H54 (cell line): Measurements from ENCODE around the gene LHX4.

Experiments used
- DNase-seq: peaks from one replicate; pipeline ENCODE4 v3.0.0; 2011; ENCODE audit warnings: low spot score, mixed read lengths; ENCODE audit not compliant: insufficient read length
- FAIRE-seq: peaks from 3 replicates; lab custom pipeline; 2011; peaks lifted over from hg19 to GRCh38; lab: Jason Lieb, UNC
- POLR2A ChIP-seq: IDR thresholded peaks from 2 replicates; pipeline ENCODE4 v1.6.1; 2011; ENCODE audit warnings: low read depth, mild to moderate bottlenecking, low read length

The LHX4 gene

DNA sequence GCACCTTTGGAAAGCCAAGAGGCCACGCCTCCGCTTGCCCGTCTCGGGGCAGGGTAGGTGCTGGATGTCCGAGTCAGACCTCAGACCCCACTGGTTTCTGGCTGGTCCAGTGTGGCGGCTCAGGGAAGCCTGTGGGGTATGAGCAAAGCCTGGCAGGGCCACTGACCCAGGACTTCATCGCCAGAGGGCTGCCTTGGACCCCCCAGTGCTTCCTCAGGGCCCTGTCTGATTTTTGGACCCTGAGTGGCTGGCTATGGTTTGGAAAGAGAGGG is 20.4 kb downstream of the LHX4 start:
- no peak for DNase-seq
- no peak for FAIRE-seq
- TF ChIP-seq POLR2A: no peak

- TF ChIP-seq POLR2A: no peak
- DNase-seq: no peak
- FAIRE-seq: no peak
Observed at GRCh38 chr1:180250883-180251509, 20.9 kb downstream of the LHX4 start.

GRCh38 chr1:180251526-180252305 is 21.7 kb downstream of the LHX4 start:
- DNase-seq (no peak), FAIRE-seq (no peak)
- no peak for TF ChIP-seq POLR2A

DNA sequence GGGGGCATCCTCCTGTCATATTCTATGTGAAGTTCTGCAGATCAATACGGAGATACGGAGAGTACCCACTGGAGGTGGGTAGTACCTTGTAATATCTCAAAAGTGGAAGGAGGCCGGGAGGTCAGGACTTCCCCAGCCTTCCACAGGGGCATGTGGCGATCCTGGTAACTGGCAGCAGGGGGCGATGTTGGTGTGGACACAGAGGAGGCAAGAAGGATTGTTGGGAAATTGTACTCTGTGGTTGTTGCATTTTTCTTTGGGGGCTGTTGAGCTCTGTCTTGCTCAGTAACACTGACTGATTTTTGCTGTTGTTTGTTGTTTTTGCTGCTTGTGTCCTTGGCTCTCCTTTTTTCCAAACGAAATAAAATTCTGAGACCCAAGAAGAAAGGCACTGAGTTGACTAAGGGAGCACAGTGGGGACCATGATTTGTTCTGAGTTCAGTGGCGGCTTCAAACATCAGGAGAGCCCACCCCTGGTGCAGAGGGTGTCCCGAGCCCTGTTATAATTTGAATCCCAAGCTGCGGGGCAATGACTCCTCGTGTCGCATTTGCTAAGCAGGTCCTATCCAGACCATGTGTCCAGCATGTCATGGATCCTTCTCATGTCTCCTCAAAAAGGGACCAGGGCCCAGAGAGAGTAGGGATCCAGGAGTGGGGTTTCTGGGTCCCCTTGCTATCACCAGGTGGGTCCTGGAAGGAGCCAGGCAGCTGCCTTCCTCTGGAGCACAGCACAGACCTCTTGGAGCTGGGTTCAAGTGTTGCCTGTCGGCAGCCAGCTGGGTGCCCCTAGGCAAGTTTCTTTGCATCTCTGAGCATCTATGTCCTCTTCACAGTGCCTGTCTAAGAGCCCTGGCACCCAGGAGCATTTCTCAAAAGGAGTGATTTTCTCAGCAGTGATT is 22.8 kb downstream of the LHX4 start:
- peak; percentile 76 for DNase-seq
- no peak for TF ChIP-seq POLR2A
- FAIRE-seq: no peak

GRCh38 chr1:180253585-180254495 is 23.8 kb downstream of the LHX4 start:
- FAIRE-seq: no peak
- TF ChIP-seq POLR2A: no peak
- DNase-seq: no peak

GRCh38 chr1:180254496-180254819 is 24.4 kb downstream of the LHX4 start:
- no peak for TF ChIP-seq POLR2A
- DNase-seq (no peak), FAIRE-seq (no peak)

DNA sequence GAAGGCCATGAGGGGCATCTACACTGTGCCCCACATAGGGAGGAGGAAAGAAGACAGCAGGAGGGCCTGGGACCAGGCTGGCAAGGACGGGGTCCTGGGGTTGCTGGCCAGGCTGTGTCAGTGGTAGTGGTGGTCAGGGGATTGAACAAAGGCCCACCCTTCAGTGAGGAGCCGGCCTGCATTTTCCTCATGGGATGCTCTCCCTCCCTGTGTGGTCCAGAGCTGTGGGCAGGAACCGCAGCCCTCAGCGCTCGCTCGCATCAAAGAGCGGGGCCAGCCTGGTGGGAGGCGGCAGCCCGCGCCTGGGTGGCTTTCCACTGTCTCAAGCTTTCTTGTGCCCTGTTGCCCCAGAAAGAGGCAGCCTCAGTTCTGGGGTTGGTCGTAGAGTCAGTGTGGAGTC is 24.8 kb downstream of the LHX4 start:
- FAIRE-seq (no peak), DNase-seq (no peak)
- TF ChIP-seq POLR2A: no peak

- TF ChIP-seq POLR2A: no peak
- FAIRE-seq: no peak
- DNase-seq: no peak
Observed at GRCh38 chr1:180255536-180256340, 25.7 kb downstream of the LHX4 start.

DNA sequence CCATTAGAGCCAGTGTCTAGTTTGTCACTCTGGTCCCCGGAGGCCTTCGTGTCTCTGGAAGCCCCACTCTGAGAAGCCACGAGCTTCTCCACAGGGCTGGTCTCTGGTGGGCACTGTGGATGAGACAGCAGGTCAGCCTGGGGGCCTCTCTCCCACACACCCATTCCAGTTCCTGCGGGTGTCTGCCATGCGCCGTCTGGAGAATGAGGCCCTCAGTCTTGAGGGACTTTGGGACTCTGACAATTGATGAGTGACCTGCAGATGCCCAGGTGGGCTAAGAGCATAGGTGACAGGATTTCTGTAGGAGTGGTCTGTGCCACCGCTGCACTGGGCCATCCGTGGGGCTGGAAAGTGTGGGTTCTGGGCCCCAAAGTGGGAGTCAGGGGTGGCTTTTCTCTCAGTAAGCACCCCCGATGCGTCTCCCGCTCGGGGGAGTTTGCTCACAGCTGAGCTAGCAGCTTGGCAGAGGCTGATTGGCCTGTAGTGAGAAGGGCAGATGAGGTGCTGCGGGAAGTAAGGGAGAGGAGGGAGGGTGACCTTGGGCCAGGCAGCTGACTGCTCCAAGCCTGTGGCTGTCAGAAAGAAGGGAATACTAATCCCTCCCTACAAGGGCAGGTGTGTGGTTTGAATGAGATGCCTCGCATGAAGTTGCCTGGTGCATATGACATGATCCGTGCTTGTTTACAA is 26.4 kb downstream of the LHX4 start:
- FAIRE-seq: no peak
- no peak for DNase-seq
- TF ChIP-seq POLR2A: no peak

- TF ChIP-seq POLR2A: no peak
- FAIRE-seq: no peak
Observed at GRCh38 chr1:180257028-180257386, 26.9 kb downstream of the LHX4 start.

DNA sequence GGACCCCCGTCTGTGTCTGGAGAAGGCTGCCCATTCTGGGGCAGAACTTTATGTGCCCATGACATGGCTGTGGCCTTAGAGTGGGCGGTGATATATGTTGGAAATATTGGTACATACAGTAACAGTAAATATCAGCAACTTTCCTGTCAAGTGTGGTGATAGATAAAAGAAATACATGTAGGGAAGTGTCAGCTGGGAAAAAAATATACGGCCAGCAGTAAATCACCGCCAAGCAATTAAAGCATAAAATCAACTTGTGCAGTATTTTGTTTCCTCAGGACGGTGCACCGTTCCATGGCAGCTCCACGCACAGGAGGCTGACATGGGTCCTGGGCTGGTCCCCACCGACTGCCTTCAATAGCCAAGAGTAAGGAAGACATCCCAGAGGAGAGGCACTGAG is 27.4 kb downstream of the LHX4 start:
- no peak for DNase-seq
- FAIRE-seq: no peak
- no peak for TF ChIP-seq POLR2A

More at GRCh38 chr1:180257028-180257386, 26.9 kb downstream of the LHX4 start:
- no peak for DNase-seq

DNA sequence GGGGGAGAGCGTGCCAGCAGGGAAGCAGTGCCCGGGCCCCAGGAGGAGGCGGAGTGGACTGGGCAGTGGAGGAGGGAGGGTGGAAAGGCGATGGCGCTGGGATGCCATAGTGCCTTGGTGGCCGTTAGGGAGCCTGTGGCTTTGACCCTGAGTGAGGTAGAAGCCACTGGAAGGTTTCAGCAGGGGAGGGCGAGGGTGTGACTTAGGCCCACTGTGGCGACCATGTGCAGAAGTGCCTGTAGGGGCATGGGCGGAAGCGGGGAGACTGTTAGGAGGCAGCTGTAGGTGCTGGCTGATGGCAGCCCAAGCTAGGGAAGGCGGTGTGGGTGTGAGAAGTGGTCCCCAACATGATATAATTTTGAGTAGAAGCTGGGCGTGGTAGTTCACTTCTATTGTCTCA is 28.2 kb downstream of the LHX4 start:
- FAIRE-seq: no peak

More for the DNA sequence above, 28.2 kb downstream of the LHX4 start:
- TF ChIP-seq POLR2A: no peak
- DNase-seq: no peak
